ENCODE results near the gene MBOAT1. TPM values are rescaled to one million over a fixed set of nuclear protein-coding genes. Genes with fewer than 3 reads are reported as not detected.

The MBOAT1 gene
- total and polyA plus RNA-seq, 2 of the 13 experiments (the other 11 are each of a cell fraction or from before 2014, with no cell fraction given) = not detected

- TF ChIP-seq, protein P1, sequence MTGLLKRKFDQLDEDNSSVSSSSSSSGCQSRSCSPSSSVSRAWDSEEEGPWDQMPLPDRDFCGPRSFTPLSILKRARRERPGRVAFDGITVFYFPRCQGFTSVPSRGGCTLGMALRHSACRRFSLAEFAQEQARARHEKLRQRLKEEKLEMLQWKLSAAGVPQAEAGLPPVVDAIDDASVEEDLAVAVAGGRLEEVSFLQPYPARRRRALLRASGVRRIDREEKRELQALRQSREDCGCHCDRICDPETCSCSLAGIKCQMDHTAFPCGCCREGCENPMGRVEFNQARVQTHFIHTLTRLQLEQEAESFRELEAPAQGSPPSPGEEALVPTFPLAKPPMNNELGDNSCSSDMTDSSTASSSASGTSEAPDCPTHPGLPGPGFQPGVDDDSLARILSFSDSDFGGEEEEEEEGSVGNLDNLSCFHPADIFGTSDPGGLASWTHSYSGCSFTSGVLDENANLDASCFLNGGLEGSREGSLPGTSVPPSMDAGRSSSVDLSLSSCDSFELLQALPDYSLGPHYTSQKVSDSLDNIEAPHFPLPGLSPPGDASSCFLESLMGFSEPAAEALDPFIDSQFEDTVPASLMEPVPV (CRISPR knock-in tag; IDR thresholded peaks at IDR 0.05) = no peak
- TF ChIP-seq ELF3 (CRISPR knock-in tag; IDR thresholded peaks at IDR 0.05) (no peak), ZNF891 (CRISPR knock-in tag; IDR thresholded peaks at IDR 0.05) (no peak), CENPX (CRISPR knock-in tag; IDR thresholded peaks at IDR 0.05) (no peak), ZNF780A (CRISPR knock-in tag; IDR thresholded peaks at IDR 0.05) (no peak), ZNF556 (CRISPR knock-in tag; IDR thresholded peaks at IDR 0.05; ENCODE audit: borderline replicate concordance) (no peak)
- TF ChIP-seq, protein P2, sequence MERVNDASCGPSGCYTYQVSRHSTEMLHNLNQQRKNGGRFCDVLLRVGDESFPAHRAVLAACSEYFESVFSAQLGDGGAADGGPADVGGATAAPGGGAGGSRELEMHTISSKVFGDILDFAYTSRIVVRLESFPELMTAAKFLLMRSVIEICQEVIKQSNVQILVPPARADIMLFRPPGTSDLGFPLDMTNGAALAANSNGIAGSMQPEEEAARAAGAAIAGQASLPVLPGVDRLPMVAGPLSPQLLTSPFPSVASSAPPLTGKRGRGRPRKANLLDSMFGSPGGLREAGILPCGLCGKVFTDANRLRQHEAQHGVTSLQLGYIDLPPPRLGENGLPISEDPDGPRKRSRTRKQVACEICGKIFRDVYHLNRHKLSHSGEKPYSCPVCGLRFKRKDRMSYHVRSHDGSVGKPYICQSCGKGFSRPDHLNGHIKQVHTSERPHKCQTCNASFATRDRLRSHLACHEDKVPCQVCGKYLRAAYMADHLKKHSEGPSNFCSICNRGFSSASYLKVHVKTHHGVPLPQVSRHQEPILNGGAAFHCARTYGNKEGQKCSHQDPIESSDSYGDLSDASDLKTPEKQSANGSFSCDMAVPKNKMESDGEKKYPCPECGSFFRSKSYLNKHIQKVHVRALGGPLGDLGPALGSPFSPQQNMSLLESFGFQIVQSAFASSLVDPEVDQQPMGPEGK (CRISPR knock-in tag; IDR thresholded peaks at IDR 0.05) = no peak
These were observed 39.3 kb upstream of the MBOAT1 start (continued) for GRCh38 chr6:20251525-20251924.

- Histone ChIP-seq H3K36me3 (replicated peaks in 1 of 2; ENCODE audit: control insufficient read depth in 1 of 2, insufficient read depth in 2 of 2, low read length in 2 of 2) (no peaks in the 10 kb centered on the region), H3K79me2 (ENCODE audit: insufficient read depth, low read length) (no peaks in the 10 kb centered on the region), H3K27me3 (ENCODE audit: control insufficient read depth in 1 of 2, insufficient read depth in 2 of 2, low read length in 2 of 2) (0 out of 5 replicates have a peak, but pooled peaks cover 0 to 1% of the 10 kb centered on the region in 2 experiments), H3K9me3 (ENCODE audit: low read length) (no peaks in the 10 kb centered on the region), H4K20me1 (ENCODE audit: insufficient read depth, low read length) (no peaks in the 10 kb centered on the region), H3K4me2 (ENCODE audit: low read depth, low read length) (0 out of 2 replicates have a peak overlapping the region, but pooled peaks have one; percentile 25), H3K4me3 (replicated peaks in 1 of 3; ENCODE audit: insufficient read depth in 1 of 3, low read depth in 2 of 3, low read length in 3 of 3) (no peak overlapping the region), H3K9ac (ENCODE audit: insufficient read depth, low read depth, low read length) (no peak overlapping the region), H3K4me1 (ENCODE audit: insufficient read depth, low read length) (peaks cover 20% of the 10 kb centered on the region), H3K27ac (ENCODE audit: extremely low read length, insufficient read depth, low read length) (no peak overlapping the region), H2AFZ (ENCODE audit: low read length) (no peak overlapping the region)
- FAIRE-seq (no peak), ATAC-seq (peak; percentile 83), DNase-seq (ENCODE audit: low spot score) (no peak)
- intact Hi-C loops (cut with micrococcal nuclease; ENCODE audit: unreplicated experiment) = no loop called here
- ChIA-PET POLR2A (no interaction called here), CTCF (ENCODE audit: low intra/inter-chr PET ratio, low total read pairs) (no interaction called here)
- 2% methylated on average over 2 of the region's 2 CpGs for whole genome bisulfite sequencing (ENCODE audit: low lambda C conversion rate)
- in situ Hi-C loops (cut with HindIII; ENCODE audit: extremely low pct_ligation_motif_present, low pct_unique_long_range_greater_than_20kb) = no loop called here
- BruUV-seq (replicated peaks) = no TSS peak
- TF ChIP-seq XRCC5 (optimal IDR thresholded peaks at IDR 0.05; ENCODE audit: low read length) (no peak), SOX13 (IDR thresholded peaks at IDR 0.05) (no peak), SOX13 (CRISPR knock-in tag; conservative IDR thresholded peaks at IDR 0.05 in 1 of 2, IDR thresholded peaks at IDR 0.05 in 1 of 2) (peak in 1 of 2 experiments; percentile 49; a peak in 2 of 4 replicates), PHF21A (CRISPR knock-in tag; IDR thresholded peaks at IDR 0.05) (0 out of 2 replicates have a peak, but pooled peaks have one; percentile 33), SALL2 (CRISPR knock-in tag; IDR thresholded peaks at IDR 0.05) (no peak), ZFX (CRISPR knock-in tag; IDR thresholded peaks at IDR 0.05; ENCODE audit: low read depth) (no peak), FOSL2 (CRISPR knock-in tag; IDR thresholded peaks at IDR 0.05) (no peak), ZNF292 (CRISPR knock-in tag; IDR thresholded peaks at IDR 0.05; ENCODE audit: borderline replicate concordance, low read depth) (peak; percentile 44; the same call in 1 of the 2 replicates), TGIF2 (CRISPR knock-in tag; IDR thresholded peaks at IDR 0.05) (no peak), NCOA5 (CRISPR knock-in tag; IDR thresholded peaks at IDR 0.05) (no peak), SMARCE1 (IDR thresholded peaks at IDR 0.05; ENCODE audit: borderline replicate concordance) (no peak), ZNF841 (CRISPR knock-in tag; IDR thresholded peaks at IDR 0.05; ENCODE audit: borderline replicate concordance) (no peak), NR0B2 (CRISPR knock-in tag; IDR thresholded peaks at IDR 0.05) (no peak), ZNF558 (CRISPR knock-in tag; IDR thresholded peaks at IDR 0.05; ENCODE audit: borderline replicate concordance) (0 out of 2 replicates have a peak, but pooled peaks have one; percentile 52), ZNF350 (CRISPR knock-in tag; IDR thresholded peaks at IDR 0.05; ENCODE audit: borderline replicate concordance, low read depth) (no peak)
These were observed 33.9 kb upstream of the MBOAT1 start for GRCh38 chr6:20246125-20246524.

Data from HepG2 (cell line).